Astrocyte of the spinal cord (primary cell): ENCODE data around the gene NBPF11.
"Not testable (repeated sequence)": the region's sequence is repeated elsewhere in the genome, so short reads cannot be mapped to it uniquely, and the experiment has no call there.

Experiments used
- DNase-seq: peaks from one replicate; pipeline ENCODE4 v3.0.0; 2011; ENCODE audit warnings: low read depth, low spot score
- H3K4me3 ChIP-seq: 2 replicates; pipeline ENCODE4 v1.5.1; 2011; ENCODE audit warnings: low read depth, mild to moderate bottlenecking, low read length, moderate library complexity
- in situ Hi-C: cut with HindIII; loops from 2 replicates; pipeline ENCODE4 v1.10.0; 2017; ENCODE audit warnings: low sequenced_read_pairs
- TF ChIP-seq, protein P1 (sequence below): IDR thresholded peaks from 2 replicates; pipeline ENCODE4 v1.5.1; 2012; ENCODE audit warnings: low read depth, mild to moderate bottlenecking, low read length, inconsistent platforms

The NBPF11 gene

DNA sequence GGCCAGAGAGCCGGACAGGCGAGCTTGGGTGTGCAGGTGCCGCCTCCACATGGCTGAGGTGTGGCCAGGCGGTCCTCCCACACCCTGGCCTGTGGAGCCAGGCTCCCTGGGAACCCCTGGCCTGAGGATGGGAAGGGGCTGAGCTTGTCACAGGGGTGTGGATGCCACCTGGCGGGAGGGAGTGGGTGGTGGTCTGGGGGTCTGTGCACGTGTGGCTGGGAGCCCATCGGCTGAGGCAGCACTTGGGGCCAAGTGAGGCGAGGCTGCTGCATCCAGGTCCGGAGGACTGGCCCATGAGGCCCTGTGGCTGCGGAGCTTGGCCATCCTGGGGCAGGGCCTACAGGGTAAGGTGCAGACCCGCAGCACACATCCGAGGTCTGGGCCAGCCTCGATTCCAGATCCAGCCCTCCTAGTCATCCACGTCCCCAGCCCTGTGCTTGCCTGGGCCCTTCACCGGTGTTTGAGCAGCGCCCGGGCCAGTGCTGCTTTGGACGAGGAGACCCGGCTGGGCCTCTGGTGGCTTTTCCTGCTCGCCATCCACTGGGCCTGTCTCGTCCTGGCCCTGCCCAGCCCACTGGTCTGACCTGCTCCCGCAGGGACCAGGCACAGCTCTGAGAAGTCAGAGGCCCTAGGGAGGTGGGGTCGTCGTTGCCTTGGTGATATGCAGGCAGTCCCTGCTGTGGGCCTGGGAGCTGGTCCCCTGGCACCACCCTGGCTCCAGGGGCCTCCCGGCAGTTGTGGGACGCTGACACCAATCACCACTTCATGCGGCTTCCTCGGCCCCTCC lies 4.8 kb downstream of the NBPF11 start:
- H3K4me3 ChIP-seq, DNase-seq, in situ Hi-C loops: not testable (repeated sequence)

DNA sequence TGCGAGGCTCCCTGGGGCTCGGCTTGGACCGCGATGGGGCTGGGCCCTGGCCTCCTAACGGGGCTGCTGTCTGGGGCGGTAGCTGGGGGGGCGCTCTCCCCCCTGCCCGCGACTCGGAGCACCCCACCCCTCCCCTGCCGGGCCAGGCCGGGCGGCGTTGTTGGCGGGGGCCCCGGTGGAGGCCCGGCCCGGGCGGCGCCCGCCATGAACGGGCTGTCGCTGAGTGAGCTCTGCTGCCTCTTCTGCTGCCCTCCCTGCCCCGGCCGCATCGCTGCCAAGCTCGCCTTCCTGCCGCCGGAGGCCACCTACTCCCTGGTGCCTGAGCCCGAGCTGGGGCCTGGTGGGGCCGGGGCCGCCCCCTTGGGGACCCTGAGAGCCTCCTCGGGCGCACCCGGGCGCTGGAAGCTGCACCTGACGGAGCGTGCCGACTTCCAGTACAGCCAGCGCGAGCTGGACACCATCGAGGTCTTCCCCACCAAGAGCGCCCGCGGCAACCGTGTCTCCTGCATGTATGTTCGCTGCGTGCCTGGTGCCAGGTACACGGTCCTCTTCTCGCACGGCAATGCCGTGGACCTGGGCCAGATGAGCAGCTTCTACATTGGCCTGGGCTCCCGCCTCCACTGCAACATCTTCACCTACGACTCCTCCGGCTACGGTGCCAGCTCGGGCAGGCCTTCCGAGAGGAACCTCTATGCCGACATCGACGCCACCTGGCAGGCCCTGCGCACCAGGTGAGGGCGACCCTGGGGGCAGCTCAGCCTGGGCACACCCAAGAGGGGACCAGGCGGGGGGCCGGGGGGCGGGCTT lies 5.7 kb downstream of the NBPF11 start:
- H3K4me3 ChIP-seq, in situ Hi-C loops, DNase-seq: not testable (repeated sequence)

DNA sequence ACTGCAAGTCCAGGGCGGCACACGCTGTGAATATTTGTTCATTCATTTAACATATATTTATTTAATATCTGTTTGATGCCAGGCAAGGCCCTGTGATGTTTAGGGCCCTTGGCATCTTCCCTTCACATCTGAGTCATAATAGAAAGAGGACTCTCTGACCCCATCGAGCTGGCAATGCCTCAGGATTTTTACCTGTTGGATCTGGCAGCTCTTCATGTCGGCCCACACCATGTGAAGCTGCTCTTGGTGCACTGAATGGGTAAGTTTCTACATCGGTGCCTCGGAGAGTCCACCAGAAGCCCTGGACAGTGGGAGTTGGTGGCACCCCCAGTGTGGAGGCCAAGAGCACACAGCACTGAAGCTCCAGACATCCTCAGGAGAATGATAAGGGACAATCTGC lies 8.9 kb downstream of the NBPF11 start:
- in situ Hi-C loops, H3K4me3 ChIP-seq: not testable (repeated sequence)

DNA sequence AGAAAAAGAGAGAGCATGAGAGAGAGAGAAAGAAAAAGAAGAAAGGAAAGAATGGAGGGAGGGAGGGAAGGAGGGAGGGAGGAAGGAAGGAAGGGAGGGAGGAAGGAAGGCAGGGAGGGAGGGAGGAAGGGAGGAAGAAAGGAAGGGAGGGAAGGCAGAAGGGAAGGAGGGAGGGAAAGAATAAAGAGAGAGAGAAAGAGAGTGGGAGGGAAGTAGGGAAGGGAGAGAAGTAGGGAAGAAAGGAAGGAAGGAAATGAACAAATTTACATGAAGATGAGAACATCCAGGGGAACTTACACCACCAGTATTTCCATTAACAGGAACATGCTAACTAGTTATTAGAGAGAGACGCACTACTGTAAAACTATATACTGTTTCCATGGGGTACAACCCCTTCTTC lies 10.1 kb downstream of the NBPF11 start:
- H3K4me3 ChIP-seq, in situ Hi-C loops, DNase-seq: not testable (repeated sequence)

More for the DNA sequence above, 8.9 kb downstream of the NBPF11 start:
- not testable (repeated sequence) for DNase-seq

DNA sequence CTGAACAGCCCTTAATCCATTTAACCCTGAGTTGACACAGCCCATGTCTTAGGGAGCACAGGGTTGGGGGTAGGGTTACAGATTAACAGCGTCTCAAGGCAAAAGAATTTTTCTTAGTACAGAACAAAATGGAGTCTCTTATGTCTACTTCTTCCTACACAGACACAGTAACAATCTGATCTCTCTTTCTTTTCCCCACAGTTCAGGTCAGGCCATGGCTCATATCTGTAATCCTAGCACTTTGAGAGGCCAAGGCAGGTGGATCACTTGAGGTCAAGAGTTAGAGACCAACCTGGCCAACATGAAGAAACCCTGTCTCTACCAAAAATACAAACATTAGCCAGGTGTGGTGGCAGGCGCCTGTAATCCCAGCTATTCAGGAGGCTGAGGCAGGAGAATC lies 13.5 kb downstream of the NBPF11 start:
- not testable (repeated sequence) for DNase-seq

DNA sequence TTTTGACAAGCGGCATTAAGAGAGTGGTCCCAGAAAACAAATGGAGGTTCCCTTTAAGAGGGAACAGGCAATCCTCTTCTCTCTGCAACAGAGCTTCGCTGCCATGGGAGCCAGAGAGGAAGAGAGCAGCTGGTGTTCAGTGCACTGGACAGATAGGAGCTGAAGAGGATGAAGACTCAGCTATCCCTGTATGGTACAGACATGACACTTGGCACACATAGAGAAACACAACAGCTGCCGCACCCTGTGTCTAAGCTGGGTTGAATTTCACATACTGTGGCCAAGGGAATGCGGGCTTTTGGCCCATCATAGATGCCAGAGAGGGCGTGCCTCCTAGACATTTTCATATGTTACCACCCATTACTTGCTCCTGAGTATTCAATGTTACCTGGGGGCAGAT lies 29.7 kb downstream of the NBPF11 start:
- DNase-seq, H3K4me3 ChIP-seq, in situ Hi-C loops: not testable (repeated sequence)

More for the DNA sequence above, 13.5 kb downstream of the NBPF11 start:
- in situ Hi-C loops, H3K4me3 ChIP-seq: not testable (repeated sequence)

DNA sequence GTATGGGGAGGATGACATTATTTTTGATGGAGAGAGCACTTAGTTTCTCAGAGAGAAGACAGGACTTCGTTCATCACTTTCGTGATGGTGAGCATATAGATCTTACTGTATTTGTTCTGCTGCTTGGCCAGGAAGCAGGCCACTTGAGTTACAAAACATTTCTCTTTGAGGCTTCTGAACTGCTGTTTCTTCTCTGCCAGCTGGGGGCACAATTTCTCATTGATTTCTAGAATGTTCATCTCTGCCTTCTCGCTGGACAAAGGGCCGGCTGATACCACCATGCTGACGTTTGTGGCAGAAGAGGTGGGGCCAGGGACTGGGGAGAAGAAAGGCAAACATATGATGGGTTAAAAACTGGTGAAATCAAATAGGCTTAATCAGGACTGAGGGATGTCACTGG lies 31.7 kb downstream of the NBPF11 start:
- in situ Hi-C loops, H3K4me3 ChIP-seq: not testable (repeated sequence)
- DNase-seq, result peak; percentile 22
- TF ChIP-seq, protein P1, sequence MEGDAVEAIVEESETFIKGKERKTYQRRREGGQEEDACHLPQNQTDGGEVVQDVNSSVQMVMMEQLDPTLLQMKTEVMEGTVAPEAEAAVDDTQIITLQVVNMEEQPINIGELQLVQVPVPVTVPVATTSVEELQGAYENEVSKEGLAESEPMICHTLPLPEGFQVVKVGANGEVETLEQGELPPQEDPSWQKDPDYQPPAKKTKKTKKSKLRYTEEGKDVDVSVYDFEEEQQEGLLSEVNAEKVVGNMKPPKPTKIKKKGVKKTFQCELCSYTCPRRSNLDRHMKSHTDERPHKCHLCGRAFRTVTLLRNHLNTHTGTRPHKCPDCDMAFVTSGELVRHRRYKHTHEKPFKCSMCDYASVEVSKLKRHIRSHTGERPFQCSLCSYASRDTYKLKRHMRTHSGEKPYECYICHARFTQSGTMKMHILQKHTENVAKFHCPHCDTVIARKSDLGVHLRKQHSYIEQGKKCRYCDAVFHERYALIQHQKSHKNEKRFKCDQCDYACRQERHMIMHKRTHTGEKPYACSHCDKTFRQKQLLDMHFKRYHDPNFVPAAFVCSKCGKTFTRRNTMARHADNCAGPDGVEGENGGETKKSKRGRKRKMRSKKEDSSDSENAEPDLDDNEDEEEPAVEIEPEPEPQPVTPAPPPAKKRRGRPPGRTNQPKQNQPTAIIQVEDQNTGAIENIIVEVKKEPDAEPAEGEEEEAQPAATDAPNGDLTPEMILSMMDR, result peak; percentile 13

DNA sequence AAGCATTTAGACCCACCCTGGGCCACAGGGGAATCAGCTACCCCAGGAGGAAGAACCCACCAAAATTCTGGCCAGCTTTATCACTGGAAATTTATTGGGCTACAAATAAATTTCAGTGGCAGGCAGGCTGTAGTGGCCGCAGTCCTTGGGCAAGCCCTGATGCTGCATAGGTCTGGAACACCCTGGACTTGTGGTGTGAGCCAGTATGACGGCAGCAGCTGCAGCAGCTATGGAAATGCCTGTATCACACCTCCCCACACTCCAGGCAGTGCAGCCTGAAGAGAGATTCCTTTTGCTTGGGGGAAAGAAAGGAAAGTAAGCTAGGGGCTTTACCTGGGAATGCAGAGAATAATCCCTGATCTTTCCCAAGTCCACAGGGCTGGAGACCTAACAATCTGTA lies 56.3 kb downstream of the NBPF11 start:
- in situ Hi-C loops, H3K4me3 ChIP-seq, DNase-seq: not testable (repeated sequence)

DNA sequence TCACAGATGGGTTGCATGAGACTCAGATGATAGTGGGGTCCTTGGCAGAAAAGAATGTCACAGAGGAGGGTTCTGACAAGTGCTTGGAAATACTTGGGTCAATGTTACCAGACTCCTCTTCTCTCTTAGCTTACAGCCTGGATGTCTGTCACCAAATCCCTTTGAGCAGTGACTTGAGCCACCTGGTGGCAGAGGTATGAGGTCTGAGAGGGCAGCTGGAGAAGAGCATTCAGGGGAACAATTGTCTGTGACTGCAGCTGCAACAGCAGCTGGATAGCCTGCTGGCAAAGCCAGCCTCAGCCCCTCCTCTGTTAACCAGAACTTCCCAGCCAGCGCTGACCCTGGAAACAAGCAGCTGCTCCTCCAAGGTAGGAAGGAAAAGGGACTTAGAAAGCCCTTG lies 65.9 kb downstream of the NBPF11 start:
- H3K4me3 ChIP-seq, in situ Hi-C loops, DNase-seq: not testable (repeated sequence)

DNA sequence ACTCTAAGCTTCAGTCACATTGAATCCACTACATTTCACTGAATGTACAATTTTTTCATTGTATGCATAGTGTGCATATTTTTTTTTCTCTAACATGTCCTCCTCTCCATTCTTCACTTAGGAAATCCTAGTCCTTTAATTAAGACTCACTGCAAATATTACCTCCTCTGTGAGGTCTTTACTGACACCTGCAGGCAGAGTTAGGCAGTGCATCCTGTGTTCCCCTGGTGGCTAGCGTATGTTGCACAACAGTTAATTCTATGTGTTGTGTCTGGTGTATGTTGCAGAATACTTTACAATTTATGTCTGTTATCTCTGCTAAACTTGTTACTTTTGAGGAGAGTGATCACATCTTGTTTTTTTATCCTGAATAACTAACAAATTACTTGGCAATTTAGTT lies 70.9 kb downstream of the NBPF11 start:
- DNase-seq, in situ Hi-C loops, H3K4me3 ChIP-seq: not testable (repeated sequence)

DNA sequence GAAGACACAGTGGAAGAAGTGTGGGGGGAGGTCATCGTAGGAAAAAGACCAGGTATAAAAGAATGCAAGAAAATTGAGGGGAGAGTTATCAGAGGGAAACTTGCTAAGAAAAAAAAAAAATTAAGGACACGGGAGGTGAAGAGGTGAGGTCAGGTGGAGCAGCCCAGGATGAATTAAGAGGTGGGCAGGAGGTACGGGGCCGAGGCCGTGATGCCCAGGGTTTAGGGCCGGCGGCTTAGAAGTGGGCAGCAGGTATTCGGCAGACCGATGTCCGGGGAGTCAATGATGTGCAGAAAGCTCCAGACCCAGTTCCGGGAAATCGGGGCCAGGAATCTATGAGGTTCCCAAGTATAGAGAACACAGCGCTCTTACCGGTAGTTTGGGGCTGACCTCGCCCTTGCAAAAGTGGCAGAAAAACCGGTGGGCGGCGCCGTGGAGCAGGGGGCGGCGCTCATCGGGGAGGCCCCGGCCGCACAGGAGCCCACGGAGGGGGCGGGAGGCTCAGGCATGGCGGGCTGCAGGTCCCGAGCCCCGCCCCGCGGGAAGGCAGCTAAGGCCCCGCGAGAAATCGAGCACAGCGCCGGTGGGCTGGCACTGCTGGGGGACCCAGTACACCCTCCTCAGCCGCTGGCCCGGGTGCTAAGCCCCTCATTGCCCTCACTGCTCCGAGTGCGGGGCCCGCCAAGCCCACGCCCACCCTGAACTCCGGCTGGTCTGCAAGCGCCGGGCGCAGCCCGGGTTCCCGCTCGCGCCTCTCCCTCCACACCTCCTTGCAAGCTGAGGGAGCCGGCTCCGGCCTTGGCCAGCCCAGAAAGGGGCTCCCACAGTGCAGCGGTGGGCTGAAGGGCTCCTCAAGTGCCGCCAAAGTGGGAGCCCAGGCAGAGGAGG lies 73.2 kb downstream of the NBPF11 start:
- in situ Hi-C loops, DNase-seq, H3K4me3 ChIP-seq: not testable (repeated sequence)

DNA sequence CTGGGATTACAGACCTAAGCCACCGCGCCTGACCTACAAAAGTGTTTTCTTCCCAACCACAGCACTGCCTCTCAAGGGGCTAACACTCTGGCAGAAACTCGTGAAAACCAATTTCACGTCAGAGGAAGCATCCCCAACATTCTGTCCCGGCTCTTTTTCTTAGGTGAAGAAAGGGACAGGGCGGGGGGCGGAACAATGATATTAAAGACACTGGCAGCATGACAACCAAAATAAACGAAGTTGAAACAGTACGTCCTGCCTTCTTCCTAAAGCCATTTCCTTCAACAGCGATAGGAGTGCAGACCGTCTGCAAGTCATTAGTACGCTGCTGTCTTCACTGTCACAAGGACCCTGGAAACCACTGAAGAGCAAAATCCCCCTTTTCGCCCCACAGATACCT lies 74.0 kb downstream of the NBPF11 start:
- in situ Hi-C loops, H3K4me3 ChIP-seq, DNase-seq: not testable (repeated sequence)

DNA sequence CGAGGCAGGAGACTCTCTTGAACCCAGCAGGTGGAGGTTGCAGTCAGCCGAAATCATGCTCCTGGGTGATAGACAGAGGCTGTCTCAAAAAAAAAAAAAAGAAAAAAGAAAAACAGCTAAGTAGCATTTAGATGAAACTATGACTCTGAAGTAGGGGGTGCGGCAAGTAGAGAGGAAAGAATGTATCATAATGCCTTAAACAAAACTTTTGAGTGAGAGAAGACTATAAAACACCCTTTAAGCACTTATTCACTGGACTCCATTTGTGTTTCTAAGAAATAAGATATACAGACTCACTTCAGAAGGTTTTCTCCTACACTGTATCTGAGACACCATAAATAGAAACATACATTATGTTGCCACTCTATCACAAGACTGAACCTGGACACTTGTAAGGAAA lies 74.6 kb downstream of the NBPF11 start:
- H3K4me3 ChIP-seq, DNase-seq, in situ Hi-C loops: not testable (repeated sequence)

DNA sequence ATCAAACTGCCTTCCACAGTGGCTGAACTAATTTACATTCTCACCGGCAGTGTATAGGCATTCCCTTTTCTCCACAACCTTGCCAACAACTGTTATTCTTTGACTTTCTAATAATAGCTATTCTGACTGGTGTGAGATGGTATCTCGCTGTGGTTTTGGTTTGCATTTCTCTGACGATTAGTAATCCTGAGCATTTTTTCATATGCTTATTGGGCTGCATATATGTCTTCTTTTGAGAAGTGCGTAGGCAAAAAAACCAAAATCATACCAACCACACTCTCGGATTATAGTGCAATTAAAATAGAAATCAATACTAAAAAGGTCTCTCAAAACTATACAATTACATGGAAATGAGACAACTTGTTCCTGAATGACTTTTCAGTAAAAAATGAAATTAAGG lies 78.7 kb downstream of the NBPF11 start:
- H3K4me3 ChIP-seq, in situ Hi-C loops, DNase-seq: not testable (repeated sequence)

DNA sequence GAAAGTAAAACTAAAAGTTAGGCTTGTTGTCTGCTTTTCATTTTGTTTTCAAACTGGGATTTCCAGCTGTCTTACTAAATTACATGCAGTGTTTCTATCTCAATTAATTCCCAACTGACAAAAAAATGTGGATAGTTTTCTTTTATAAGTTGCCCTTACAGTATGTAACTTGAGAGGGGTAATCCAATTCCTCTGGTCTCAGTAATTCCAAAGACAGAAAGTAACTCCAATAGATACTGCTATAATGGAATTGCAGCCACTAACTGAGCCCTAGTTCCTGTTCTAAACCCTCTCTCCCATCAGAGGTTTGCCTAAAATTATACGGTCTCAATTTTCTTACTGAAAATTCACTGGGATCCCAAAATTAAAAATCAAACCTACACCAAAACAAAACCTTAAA lies 83.5 kb downstream of the NBPF11 start:
- H3K4me3 ChIP-seq, DNase-seq, in situ Hi-C loops: not testable (repeated sequence)

DNA sequence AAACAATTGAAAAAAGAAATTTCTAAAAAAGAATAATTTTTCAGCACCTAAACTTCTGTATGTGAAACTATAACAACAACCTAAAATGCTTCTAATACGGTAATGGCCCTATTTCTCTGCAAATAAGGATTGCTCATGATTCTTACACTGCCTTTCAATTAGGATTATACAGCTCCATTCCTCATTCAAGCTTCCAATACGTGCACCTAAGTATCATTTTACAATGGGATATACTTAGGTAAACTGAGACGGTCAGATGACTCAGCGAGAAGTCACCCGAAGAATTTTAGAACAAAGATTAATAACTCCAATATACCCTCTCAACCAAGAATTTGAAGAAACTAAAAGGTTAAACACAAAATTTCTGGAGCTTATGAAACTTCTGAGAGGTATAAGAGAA lies 83.9 kb downstream of the NBPF11 start:
- in situ Hi-C loops, DNase-seq, H3K4me3 ChIP-seq: not testable (repeated sequence)
